CD14-positive monocyte (primary cell): ENCODE measurements around the gene COL9A3. TPM values are rescaled to one million over a fixed set of nuclear protein-coding genes. Genes with fewer than 3 reads are reported as not detected.

Source experiments
- DNase-seq, 3 donors: peaks; one replicate each; pipeline ENCODE4 v3.0.0-alpha.2; 2011 to 2022
- H2AFZ ChIP-seq: 2 replicates; pipeline ENCODE4 v1.6.0; 2012; ENCODE audit warnings: mild to moderate bottlenecking, low read depth, low read length, inconsistent platforms; ENCODE audit not compliant: insufficient read depth, poor library complexity, severe bottlenecking
- H3K27ac ChIP-seq, 2 donors: 1 replicate in 1 of 2; 2 replicates in 1 of 2; pipeline ENCODE4 v1.5.1; 2012 to 2013; ENCODE audit warnings: low read length in 2 of 2, control low read depth in 1 of 2, inconsistent platforms in 1 of 2, low read depth in 1 of 2, mild to moderate bottlenecking in 1 of 2
- H3K27me3 ChIP-seq, 2 donors: one replicate each; pipeline versions ENCODE4 v1.6.0 to v1.6.1; 2011 to 2013; ENCODE audit warnings: low read length in 2 of 2; ENCODE audit not compliant: control insufficient read depth in 2 of 2, insufficient read depth in 2 of 2
- H3K36me3 ChIP-seq, 2 donors: replicated peaks in 1 of 2; 1 replicate in 1 of 2; 2 replicates in 1 of 2; pipeline versions ENCODE4 v1.5.1 to v1.6.1; 2012 to 2013; ENCODE audit warnings: low read length in 2 of 2, control low read depth in 1 of 2, inconsistent platforms in 1 of 2, mild to moderate bottlenecking in 1 of 2; ENCODE audit not compliant: insufficient read depth in 2 of 2, control insufficient read depth in 1 of 2
- H3K4me1 ChIP-seq, 2 donors: 1 replicate in 1 of 2; 2 replicates in 1 of 2; pipeline versions ENCODE4 v1.5.1 to v1.6.1; 2012 to 2013; ENCODE audit warnings: low read length in 2 of 2, control low read depth in 1 of 2, inconsistent platforms in 1 of 2, mild to moderate bottlenecking in 1 of 2, moderate library complexity in 1 of 2; ENCODE audit not compliant: insufficient read depth in 2 of 2, control insufficient read depth in 1 of 2
- H3K4me2 ChIP-seq: replicated peaks from 2 replicates; pipeline ENCODE3; 2012; ENCODE audit warnings: low read length, moderate library complexity, mild to moderate bottlenecking; ENCODE audit not compliant: poor library complexity, severe bottlenecking; ENCODE audit errors: extremely low read depth
- H3K4me3 ChIP-seq, 3 experiments: fragments of 200-600 bp in 1 of 3; sonication (generic) in 1 of 3; replicated peaks in 1 of 3; 1 replicate in 2 of 3; 2 replicates in 1 of 3; pipeline ENCODE4 v1.5.1; 2011 to 2013; ENCODE audit warnings: low read length in 3 of 3, mild to moderate bottlenecking in 3 of 3, control low read depth in 2 of 3, low read depth in 2 of 3, inconsistent platforms in 1 of 3, moderate library complexity in 1 of 3
- H3K79me2 ChIP-seq: 2 replicates; pipeline ENCODE4 v1.6.0; 2012; ENCODE audit warnings: mild to moderate bottlenecking, control low read depth, inconsistent platforms, low read length, moderate library complexity; ENCODE audit not compliant: insufficient read depth
- H3K9ac ChIP-seq: 2 replicates; pipeline ENCODE4 v1.6.0; 2017; ENCODE audit warnings: low read length, mild to moderate bottlenecking; ENCODE audit not compliant: insufficient read depth, poor library complexity, severe bottlenecking
- H3K9me3 ChIP-seq, 2 donors: replicated peaks in 1 of 2; 1 replicate in 1 of 2; 2 replicates in 1 of 2; pipeline versions ENCODE4 v1.5.1 to v1.6.1; 2012 to 2013; ENCODE audit warnings: low read length in 2 of 2, control low read depth in 1 of 2; ENCODE audit not compliant: control insufficient read depth in 1 of 2, insufficient read depth in 1 of 2
- H4K20me1 ChIP-seq: 2 replicates; pipeline ENCODE4 v1.6.0; 2012; ENCODE audit warnings: mild to moderate bottlenecking, low read length, control low read depth, moderate library complexity; ENCODE audit not compliant: insufficient read depth
- H3K27ac Mint-ChIP-seq, 7 donors: one replicate each; pipeline ENCODE4 v1.8.0; 2020; ENCODE audit warnings: mild to moderate bottlenecking in 7 of 7, mixed read lengths in 7 of 7, moderate library complexity in 6 of 7, inconsistent platforms in 2 of 7
- H3K27me3 Mint-ChIP-seq, 3 donors: one replicate each; pipeline ENCODE4 v1.8.0; 2021 to 2022; ENCODE audit warnings: low read depth in 3 of 3, mild to moderate bottlenecking in 3 of 3, mixed read lengths in 3 of 3, moderate library complexity in 3 of 3, inconsistent platforms in 1 of 3
- H3K36me3 Mint-ChIP-seq, 2 donors: one replicate each; pipeline ENCODE4 v1.8.0; 2020; ENCODE audit warnings: mixed read lengths in 2 of 2, inconsistent platforms in 1 of 2, mild to moderate bottlenecking in 1 of 2
- H3K4me1 Mint-ChIP-seq: one replicate; pipeline ENCODE4 v1.8.0; 2020; ENCODE audit warnings: mild to moderate bottlenecking, mixed read lengths
- H3K4me3 Mint-ChIP-seq, 2 donors: one replicate each; pipeline ENCODE4 v1.8.0; 2020; ENCODE audit warnings: mild to moderate bottlenecking in 2 of 2, mixed read lengths in 2 of 2, moderate library complexity in 1 of 2
- H3K9me3 Mint-ChIP-seq, 7 donors: one replicate each; pipeline ENCODE4 v1.8.0; 2020 to 2022; ENCODE audit warnings: mixed read lengths in 7 of 7, mild to moderate bottlenecking in 6 of 7, moderate library complexity in 6 of 7, inconsistent platforms in 2 of 7
- WGBS: methylation state at CpG from one replicate; pipeline ENCODE4 v1.1.5; 2013; ENCODE audit warnings: missing lambda C conversion rate; ENCODE audit not compliant: insufficient coverage; 5-methylcytosine and 5-hydroxymethylcytosine counted together
- intact Hi-C, 2 donors: fragments of 100-400 bp; cut with micrococcal nuclease; formaldehyde crosslinking; loops; one replicate each; pipeline versions ENCODE4 v1.15.0 to v1.15.1; 2023
- polyA plus RNA-seq, 3 donors: library from polyadenylated mRNA; depleted of rRNA in 1 of 3; unstranded in 2 of 3; stranded (reverse) in 1 of 3; fragments of 300-500 nt in 2 of 3; fragments of >200 nt in 1 of 3; fragmentation: Illumina TruSeq in 2 of 3; gene quantifications; 1 replicate in 2 of 3; 2 replicates in 1 of 3; pipeline ENCODE4 v1.2.3, GENCODE V29; 2012 to 2021
- TF ChIP-seq, protein P1 (sequence below): fragments of 200-600 bp; IDR thresholded peaks from one replicate; pipeline ENCODE4 v1.8.0; 2022; ENCODE audit warnings: antibody characterized with exemption, mild to moderate bottlenecking

Gene COL9A3
- polyA plus RNA-seq, 3 donors = 1.8 to 4.4 (median 2.6) TPM

- H3K27ac ChIP-seq = no peak overlapping the region
- TF ChIP-seq, protein P1, sequence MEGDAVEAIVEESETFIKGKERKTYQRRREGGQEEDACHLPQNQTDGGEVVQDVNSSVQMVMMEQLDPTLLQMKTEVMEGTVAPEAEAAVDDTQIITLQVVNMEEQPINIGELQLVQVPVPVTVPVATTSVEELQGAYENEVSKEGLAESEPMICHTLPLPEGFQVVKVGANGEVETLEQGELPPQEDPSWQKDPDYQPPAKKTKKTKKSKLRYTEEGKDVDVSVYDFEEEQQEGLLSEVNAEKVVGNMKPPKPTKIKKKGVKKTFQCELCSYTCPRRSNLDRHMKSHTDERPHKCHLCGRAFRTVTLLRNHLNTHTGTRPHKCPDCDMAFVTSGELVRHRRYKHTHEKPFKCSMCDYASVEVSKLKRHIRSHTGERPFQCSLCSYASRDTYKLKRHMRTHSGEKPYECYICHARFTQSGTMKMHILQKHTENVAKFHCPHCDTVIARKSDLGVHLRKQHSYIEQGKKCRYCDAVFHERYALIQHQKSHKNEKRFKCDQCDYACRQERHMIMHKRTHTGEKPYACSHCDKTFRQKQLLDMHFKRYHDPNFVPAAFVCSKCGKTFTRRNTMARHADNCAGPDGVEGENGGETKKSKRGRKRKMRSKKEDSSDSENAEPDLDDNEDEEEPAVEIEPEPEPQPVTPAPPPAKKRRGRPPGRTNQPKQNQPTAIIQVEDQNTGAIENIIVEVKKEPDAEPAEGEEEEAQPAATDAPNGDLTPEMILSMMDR = no peak
- H3K36me3 ChIP-seq = no peaks in the 10 kb centered on the region
- WGBS = 93% methylated on average over 2 of the region's 7 CpGs
- no peak overlapping the region for H3K4me3 ChIP-seq
- peaks cover 3 to 15% (median 4%) of the 10 kb centered on the region in 7 donors for H3K9me3 Mint-ChIP-seq
- H3K79me2 ChIP-seq = peaks cover 13% of the 10 kb centered on the region
- no peak overlapping the region for H3K9ac ChIP-seq
- H3K27ac Mint-ChIP-seq = no peak overlapping the region
- peaks cover 13% of the 10 kb centered on the region for H3K4me1 Mint-ChIP-seq
- intact Hi-C loops = loop anchor here in 1 of 2 donors (5.0 kb wide), 2 partner anchors 262 to 797 kb away; partner anchors contain the start of gene TAF4
- H3K27me3 ChIP-seq = peaks cover 8 to 12% of the 10 kb centered on the region in 2 donors
- no peak for DNase-seq
- no peak overlapping the region for H2AFZ ChIP-seq
- H3K4me1 ChIP-seq = peaks cover 10 to 13% of the 10 kb centered on the region in 2 donors
- H3K9me3 ChIP-seq = peaks cover 2 to 4% of the 10 kb centered on the region in 2 donors
- H3K4me2 ChIP-seq = no peak overlapping the region
- no peak overlapping the region for H3K4me3 Mint-ChIP-seq
- H3K36me3 Mint-ChIP-seq = peaks cover 7 to 13% of the 10 kb centered on the region in 2 donors
- H3K27me3 Mint-ChIP-seq = peaks cover 20 to 34% (median 29%) of the 10 kb centered on the region in 3 donors
- peaks cover 11% of the 10 kb centered on the region for H4K20me1 ChIP-seq
Observed at GRCh38 chr20:62864207-62864606, 47.4 kb downstream of the COL9A3 start.

DNA sequence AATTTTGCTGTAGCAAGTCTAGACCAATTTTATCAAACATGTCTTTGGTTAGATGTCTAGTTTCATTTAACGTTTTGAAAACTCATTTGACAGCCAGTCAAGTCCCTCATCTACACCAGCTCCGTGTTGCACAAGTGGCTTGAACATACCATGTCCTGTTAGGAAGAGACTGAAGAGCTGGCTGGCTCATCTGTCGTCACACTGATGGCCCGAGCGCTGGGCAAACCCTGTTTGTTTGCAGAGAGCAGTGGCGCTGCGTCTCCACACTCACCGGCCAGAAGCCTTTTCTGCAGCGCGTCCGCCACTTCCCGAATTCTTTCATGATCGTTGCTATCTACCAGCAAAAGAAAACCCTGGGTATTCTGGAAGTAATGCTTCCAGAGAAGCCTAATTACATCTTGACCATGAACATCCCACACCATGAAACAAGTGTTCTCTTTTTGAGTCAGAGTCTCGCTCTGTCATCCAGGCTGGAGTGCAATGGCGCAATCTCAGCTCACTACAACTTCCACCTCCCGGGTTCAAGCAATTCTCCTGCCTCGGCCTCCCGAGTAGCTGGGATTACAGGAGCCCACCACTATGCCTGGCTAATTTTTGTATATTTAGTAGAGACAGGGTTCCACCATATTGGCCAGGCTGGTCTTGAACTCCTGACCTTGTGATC lies 55.5 kb downstream of the COL9A3 start:
- H2AFZ ChIP-seq = no peak overlapping the region
- peaks cover 4 to 26% (median 13%) of the 10 kb centered on the region in 3 donors for H3K27me3 Mint-ChIP-seq
- intact Hi-C loops = no loop called here
- TF ChIP-seq, protein P1 = no peak
- H3K4me2 ChIP-seq = no peak overlapping the region
- no peak overlapping the region for H3K27ac ChIP-seq
- H3K4me3 ChIP-seq = no peak overlapping the region
- H3K9me3 ChIP-seq = no peaks in the 10 kb centered on the region
- H3K79me2 ChIP-seq = no peaks in the 10 kb centered on the region
- H3K9ac ChIP-seq = no peak overlapping the region
- peaks cover 19% of the 10 kb centered on the region for H3K4me1 Mint-ChIP-seq
- no peak for DNase-seq
- peaks cover 0 to 6% (median 0%) of the 10 kb centered on the region in 7 donors for H3K9me3 Mint-ChIP-seq
- H3K27me3 ChIP-seq = no peaks in the 10 kb centered on the region
- H3K4me3 Mint-ChIP-seq = no peak overlapping the region
- H3K27ac Mint-ChIP-seq = peak overlapping the region in 1 of 7 donors; percentile 14
- H3K36me3 ChIP-seq = no peaks in the 10 kb centered on the region
- no peaks in the 10 kb centered on the region for H3K4me1 ChIP-seq
- no peaks in the 10 kb centered on the region for H3K36me3 Mint-ChIP-seq
- 89% methylated on average over 12 of the region's 18 CpGs for WGBS
- H4K20me1 ChIP-seq = no peaks in the 10 kb centered on the region
